H1 (cell line): Measurements from ENCODE around the gene PLAC9. TPM values are rescaled to one million over a fixed set of nuclear protein-coding genes. Genes with fewer than 3 reads are reported as not detected.

ENCODE experiments used
- ATF3 ChIP-seq: IDR thresholded peaks from 2 replicates; pipeline ENCODE4 v1.6.1; 2011; ENCODE audit warnings: low read depth, mild to moderate bottlenecking, low read length; ENCODE audit not compliant: insufficient read depth
- BCL11A ChIP-seq, 2 experiments: IDR thresholded peaks; one replicate each; pipeline ENCODE4 v1.6.1; 2011; ENCODE audit warnings: low read depth in 2 of 2, low read length in 2 of 2, mild to moderate bottlenecking in 2 of 2
- E2F6 ChIP-seq: IDR thresholded peaks from 2 replicates; pipeline ENCODE4 v1.6.1; 2012; ENCODE audit warnings: inconsistent platforms
- FOSL1 ChIP-seq: IDR thresholded peaks from 2 replicates; pipeline ENCODE4 v1.6.1; 2011; ENCODE audit warnings: mild to moderate bottlenecking, low read depth, low read length, moderate library complexity; ENCODE audit not compliant: insufficient read depth
- KDM1A ChIP-seq: fragments of 200-600, 300-600 bp; sonication (generic); IDR thresholded peaks from 2 replicates; pipeline ENCODE4 v1.7.1; 2016; ENCODE audit warnings: mild to moderate bottlenecking, low read length, borderline replicate concordance
- MAFK ChIP-seq: IDR thresholded peaks from 2 replicates; pipeline ENCODE4 v1.6.1; 2012; ENCODE audit warnings: low read depth, mild to moderate bottlenecking, improper control_type of control experiment, low read length
- RXRA ChIP-seq: IDR thresholded peaks from 2 replicates; pipeline ENCODE4 v1.6.1; 2011; ENCODE audit warnings: low read depth, mild to moderate bottlenecking, low read length, moderate library complexity; ENCODE audit not compliant: insufficient read depth
- SAP30 ChIP-seq: fragments of 300-600 bp; sonication (generic); IDR thresholded peaks from 2 replicates; pipeline ENCODE4 v1.7.1; 2012; ENCODE audit warnings: low read length, moderate library complexity, mild to moderate bottlenecking, inconsistent platforms; ENCODE audit not compliant: insufficient read depth, insufficient replicate concordance
- ZNF274 ChIP-seq: IDR thresholded peaks from 2 replicates; pipeline ENCODE4 v1.7.0; 2012; ENCODE audit warnings: low read length, borderline replicate concordance; ENCODE audit errors: extremely low read depth
- polyA plus RNA-seq, 7 experiments: library from polyadenylated mRNA; depleted of rRNA in 3 of 7; stranded (reverse) in 5 of 7; unstranded in 2 of 7; fragments of >200 nt in 5 of 7; fragments of 200-250 nt in 2 of 7; gene quantifications; 1 replicate in 5 of 7; 2 replicates in 1 of 7; 4 replicates in 1 of 7; pipeline versions ENCODE4 v1.2.1 to v1.2.3, GENCODE V29; 2011 to 2013; ENCODE audit warnings: missing spikeins in 2 of 7, mixed read lengths in 2 of 7
- total RNA-seq: library from RNA; stranded (reverse); fragmentation: NEBNext Ultra II Directional; extraction: Animal tissue kit (Norgen Biotek cat#: 25700); gene quantifications from 2 replicates; pipeline ENCODE4 v1.2.1, GENCODE V29; 2021
- TF ChIP-seq, protein P1 (sequence below): fragments of 300-600 bp; sonication (generic); IDR thresholded peaks from 2 replicates; pipeline ENCODE4 v1.7.1; 2012; ENCODE audit warnings: low read length, moderate library complexity, mild to moderate bottlenecking, inconsistent platforms; ENCODE audit not compliant: insufficient replicate concordance

PLAC9 gene
- total and polyA plus RNA-seq, 2 of the 8 experiments (the other 6 are each of a cell fraction or from before 2014, with no cell fraction given): 8.4 to 16.7 TPM

DNA sequence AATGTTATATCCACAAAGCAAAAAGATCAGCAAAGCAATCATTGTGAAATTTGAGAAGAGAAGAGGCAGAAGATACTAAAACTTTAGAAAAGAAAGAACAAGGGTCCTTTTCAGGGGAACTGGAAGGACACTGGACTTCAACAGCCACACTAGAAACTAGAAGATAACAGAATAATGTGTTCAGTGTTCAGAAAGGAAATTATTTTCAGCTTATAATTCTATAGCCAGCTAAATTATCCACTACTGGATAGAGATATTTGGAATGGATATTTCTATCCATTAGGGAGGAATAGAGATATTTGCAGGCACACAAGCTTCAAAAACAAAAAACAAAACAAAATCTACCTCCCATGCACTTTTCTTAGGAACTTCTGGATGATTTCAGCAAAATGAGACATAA lies 60.0 kb downstream of the PLAC9 start (continued):
- TF ChIP-seq, protein P1, sequence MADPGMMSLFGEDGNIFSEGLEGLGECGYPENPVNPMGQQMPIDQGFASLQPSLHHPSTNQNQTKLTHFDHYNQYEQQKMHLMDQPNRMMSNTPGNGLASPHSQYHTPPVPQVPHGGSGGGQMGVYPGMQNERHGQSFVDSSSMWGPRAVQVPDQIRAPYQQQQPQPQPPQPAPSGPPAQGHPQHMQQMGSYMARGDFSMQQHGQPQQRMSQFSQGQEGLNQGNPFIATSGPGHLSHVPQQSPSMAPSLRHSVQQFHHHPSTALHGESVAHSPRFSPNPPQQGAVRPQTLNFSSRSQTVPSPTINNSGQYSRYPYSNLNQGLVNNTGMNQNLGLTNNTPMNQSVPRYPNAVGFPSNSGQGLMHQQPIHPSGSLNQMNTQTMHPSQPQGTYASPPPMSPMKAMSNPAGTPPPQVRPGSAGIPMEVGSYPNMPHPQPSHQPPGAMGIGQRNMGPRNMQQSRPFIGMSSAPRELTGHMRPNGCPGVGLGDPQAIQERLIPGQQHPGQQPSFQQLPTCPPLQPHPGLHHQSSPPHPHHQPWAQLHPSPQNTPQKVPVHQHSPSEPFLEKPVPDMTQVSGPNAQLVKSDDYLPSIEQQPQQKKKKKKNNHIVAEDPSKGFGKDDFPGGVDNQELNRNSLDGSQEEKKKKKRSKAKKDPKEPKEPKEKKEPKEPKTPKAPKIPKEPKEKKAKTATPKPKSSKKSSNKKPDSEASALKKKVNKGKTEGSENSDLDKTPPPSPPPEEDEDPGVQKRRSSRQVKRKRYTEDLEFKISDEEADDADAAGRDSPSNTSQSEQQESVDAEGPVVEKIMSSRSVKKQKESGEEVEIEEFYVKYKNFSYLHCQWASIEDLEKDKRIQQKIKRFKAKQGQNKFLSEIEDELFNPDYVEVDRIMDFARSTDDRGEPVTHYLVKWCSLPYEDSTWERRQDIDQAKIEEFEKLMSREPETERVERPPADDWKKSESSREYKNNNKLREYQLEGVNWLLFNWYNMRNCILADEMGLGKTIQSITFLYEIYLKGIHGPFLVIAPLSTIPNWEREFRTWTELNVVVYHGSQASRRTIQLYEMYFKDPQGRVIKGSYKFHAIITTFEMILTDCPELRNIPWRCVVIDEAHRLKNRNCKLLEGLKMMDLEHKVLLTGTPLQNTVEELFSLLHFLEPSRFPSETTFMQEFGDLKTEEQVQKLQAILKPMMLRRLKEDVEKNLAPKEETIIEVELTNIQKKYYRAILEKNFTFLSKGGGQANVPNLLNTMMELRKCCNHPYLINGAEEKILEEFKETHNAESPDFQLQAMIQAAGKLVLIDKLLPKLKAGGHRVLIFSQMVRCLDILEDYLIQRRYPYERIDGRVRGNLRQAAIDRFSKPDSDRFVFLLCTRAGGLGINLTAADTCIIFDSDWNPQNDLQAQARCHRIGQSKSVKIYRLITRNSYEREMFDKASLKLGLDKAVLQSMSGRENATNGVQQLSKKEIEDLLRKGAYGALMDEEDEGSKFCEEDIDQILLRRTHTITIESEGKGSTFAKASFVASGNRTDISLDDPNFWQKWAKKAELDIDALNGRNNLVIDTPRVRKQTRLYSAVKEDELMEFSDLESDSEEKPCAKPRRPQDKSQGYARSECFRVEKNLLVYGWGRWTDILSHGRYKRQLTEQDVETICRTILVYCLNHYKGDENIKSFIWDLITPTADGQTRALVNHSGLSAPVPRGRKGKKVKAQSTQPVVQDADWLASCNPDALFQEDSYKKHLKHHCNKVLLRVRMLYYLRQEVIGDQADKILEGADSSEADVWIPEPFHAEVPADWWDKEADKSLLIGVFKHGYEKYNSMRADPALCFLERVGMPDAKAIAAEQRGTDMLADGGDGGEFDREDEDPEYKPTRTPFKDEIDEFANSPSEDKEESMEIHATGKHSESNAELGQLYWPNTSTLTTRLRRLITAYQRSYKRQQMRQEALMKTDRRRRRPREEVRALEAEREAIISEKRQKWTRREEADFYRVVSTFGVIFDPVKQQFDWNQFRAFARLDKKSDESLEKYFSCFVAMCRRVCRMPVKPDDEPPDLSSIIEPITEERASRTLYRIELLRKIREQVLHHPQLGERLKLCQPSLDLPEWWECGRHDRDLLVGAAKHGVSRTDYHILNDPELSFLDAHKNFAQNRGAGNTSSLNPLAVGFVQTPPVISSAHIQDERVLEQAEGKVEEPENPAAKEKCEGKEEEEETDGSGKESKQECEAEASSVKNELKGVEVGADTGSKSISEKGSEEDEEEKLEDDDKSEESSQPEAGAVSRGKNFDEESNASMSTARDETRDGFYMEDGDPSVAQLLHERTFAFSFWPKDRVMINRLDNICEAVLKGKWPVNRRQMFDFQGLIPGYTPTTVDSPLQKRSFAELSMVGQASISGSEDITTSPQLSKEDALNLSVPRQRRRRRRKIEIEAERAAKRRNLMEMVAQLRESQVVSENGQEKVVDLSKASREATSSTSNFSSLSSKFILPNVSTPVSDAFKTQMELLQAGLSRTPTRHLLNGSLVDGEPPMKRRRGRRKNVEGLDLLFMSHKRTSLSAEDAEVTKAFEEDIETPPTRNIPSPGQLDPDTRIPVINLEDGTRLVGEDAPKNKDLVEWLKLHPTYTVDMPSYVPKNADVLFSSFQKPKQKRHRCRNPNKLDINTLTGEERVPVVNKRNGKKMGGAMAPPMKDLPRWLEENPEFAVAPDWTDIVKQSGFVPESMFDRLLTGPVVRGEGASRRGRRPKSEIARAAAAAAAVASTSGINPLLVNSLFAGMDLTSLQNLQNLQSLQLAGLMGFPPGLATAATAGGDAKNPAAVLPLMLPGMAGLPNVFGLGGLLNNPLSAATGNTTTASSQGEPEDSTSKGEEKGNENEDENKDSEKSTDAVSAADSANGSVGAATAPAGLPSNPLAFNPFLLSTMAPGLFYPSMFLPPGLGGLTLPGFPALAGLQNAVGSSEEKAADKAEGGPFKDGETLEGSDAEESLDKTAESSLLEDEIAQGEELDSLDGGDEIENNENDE: no peak
- no peak for TF ChIP-seq BCL11A (IDR thresholded peaks at IDR 0.05; ENCODE audit: low read depth in 2 of 2, low read length in 2 of 2)
- TF ChIP-seq RXRA: no peak
- no peak for TF ChIP-seq SAP30
- TF ChIP-seq FOSL1: no peak
- no peak for TF ChIP-seq ZNF274
- no peak for TF ChIP-seq KDM1A
- TF ChIP-seq MAFK: no peak
- no peak for TF ChIP-seq ATF3
- no peak for TF ChIP-seq E2F6
